Islet precursor cell (in vitro differentiated cells): ENCODE measurements around the gene NCOA5.

Experiments used
- DNase-seq: peaks from one replicate; pipeline ENCODE4 v3.0.0-alpha.2; 2018

Gene NCOA5

DNA sequence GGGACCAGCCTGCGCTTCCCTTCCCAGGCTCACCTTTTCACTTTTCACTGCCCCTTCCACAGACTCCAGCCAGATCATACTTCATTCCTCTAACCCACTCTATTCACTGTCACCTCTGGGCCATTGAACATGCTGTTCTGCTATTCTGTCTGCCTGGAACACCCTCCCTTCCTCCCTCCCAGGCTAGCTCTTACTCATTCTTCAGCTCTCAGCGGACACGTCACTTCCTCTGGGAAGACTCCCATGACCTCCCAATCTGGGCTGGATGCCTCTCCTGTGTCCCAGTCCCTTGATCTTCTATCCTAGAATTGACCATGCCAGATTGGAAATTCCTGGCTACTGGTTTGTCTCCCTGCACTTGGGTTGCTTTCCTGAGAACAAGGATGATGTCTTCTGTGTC, 55.7 kb downstream of the NCOA5 start:
- no peak for DNase-seq

DNA sequence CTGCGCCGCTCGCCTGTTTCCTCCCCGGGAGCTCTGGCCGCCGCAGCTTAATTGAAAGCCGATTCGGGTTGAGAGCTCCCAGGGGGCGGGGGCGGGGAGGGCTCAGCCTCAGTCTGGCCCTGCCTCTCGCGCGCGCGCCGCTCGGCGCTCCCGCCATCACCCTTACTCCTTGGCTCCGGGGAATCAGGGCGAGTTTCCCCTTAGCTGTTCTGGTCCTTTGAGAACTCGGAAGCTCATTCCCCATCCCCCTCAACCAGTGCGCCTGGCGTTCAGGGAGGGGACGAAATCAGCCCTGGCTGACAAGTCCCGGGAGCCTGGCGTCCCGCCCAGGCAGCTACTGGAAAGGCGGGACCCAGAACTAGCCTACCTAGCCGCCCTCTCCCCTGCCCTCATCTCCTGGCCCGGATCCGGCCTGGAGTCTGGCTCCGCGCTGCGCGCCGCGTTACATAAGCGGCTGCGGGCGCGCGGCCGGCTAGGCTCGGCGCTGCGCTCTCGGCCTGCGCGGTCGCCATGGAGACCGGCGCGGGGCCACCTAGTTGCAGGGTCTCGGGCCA, 58.0 kb downstream of the NCOA5 start:
- DNase-seq, result no peak

DNA sequence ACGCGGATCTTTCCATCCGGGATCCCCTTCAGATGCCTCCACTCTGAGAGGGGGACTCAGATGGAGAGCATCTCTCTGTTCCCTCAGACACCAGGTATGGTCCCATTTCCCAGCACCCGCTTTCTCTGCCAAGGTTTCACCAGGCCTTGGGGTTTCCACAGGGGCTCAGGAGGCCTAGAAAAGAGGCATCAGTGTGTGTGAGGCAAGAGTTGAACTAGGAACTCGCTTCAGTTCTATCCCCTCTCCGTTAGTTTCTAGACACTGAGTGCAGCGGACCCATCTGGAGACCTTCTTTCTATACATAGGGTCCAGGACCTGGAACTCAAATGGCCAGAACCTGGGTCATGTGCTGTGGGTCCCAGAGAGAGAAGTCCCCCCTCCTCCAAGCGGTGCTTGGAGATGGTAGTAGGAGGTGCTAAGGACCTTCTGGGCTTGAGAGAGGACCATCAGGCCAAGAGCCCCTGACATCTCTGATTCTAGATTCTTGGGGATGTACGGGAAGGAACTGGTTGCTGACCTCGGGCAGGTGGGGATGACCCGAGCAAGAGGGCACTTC, 58.7 kb downstream of the NCOA5 start:
- no peak for DNase-seq

DNA sequence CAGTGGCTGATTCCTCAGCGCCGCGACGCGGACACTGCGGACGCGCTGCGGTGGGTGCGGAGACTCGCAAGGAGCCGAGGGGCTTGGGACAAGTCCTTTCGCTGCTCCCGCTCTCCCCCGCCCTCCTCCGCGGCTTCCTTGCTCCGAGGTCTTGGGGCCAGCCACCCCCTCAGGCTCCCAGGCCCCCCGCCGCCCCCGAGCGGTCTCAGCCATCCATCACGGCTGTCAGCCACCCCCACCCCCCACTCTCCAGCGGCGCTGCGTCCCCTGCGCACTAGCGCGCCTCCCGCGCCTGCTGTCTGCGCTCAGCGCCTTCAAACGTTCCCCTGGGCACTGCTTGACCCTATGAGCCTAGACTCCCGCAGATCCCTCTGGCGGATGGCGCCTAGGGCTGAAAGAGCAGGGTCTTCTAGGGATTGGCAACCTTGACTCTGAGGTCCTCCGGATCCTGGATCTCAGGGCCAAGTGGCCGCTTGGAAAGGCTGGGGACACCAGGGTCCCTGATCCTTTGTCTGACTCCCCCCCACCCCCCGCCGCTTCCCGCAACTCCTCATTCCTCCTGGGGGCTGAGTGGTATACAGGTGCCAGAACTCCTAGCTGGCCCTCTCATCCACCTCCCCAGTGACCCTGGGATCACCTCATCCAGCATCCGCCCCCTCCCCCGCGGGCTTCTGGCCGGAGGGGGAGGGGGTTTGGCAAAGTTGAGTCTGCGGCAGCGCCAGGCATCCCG, 59.3 kb downstream of the NCOA5 start:
- DNase-seq, result no peak

DNA sequence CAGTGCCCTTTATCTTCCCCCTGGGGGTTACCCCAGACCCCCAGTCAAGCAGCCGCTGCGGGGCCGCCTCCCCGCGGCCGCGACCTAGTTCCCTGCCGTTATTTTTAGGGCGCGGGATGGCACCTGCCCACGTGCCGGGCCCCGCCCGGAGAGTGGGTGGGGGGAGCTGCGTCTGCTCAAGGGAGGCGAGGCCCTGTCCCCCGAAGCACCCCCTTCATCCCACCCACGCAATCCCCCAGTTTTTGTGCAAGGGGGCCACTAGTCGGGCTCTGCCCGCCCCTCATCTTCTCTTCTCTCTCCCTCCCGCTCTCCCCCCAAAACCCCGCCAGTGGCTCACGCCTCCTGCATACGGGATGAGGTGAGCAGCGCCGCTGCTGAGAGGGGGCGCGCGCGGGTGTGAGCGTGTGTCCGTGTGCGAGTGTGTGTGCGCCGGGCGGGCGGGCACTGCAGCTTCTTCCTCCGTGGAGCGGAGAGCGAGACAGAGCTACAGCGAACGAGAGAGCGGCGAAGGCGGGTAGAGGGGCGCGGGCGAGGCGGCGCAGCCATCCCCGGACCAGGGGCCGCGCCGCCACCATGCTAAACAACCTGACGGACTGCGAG, 60.9 kb downstream of the NCOA5 start, which contains the start of gene SLC12A5:
Gene SLC12A5, plus strand, starts transcription at position 444 of the 600 bp plus-strand sequence. Its CDS starts 130 bp downstream, at position 574.
- DNase-seq, result no peak

DNA sequence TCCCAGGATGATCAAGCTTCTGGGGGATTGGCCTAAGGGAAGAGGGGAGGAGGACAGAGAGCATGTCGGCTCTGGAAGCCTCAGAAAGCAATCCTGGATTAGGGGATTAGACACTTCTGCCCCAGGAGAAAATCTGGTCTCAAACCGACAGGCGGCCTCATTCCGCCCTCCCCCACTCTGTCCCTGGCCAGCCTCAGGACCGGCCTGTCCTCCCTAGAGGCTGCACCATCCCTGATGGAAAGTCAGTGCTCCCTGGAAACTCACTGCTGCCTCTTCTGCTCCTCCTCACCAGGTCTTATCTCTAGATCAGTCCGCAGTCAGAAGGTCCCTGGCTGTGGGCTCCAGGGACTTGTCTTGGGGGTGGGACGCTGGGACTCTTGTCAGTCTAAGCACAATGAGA, 61.7 kb downstream of the NCOA5 start:
- no peak for DNase-seq

DNA sequence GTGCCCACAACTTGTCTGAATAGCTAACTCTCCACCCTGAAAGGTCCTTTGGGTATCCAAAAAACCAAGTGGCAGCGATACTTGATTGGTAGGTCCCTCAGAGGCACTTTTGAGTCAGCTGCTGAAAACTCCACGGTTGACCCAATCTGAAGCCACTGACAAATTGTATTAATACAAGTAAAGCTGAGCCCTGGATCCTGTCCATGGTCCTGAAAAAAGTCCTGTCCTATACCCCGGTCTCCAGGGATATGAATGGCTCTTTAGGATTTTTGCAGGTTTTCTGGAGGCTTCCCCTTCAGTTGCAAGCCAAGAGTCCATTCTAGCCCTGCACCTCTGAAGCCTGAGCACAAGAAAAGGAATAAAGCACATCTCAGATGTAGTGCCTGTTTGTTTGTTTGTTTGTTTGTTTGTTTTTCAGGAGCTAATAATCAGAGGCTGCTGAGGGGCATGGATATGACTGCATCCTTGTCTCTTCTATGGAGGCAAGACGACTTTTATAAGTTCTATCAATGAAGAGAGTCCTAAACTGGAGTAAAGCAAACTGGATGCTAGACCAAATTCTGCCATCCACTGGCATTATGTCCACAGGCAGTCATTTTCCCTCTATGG, 62.4 kb downstream of the NCOA5 start:
- no peak for DNase-seq

DNA sequence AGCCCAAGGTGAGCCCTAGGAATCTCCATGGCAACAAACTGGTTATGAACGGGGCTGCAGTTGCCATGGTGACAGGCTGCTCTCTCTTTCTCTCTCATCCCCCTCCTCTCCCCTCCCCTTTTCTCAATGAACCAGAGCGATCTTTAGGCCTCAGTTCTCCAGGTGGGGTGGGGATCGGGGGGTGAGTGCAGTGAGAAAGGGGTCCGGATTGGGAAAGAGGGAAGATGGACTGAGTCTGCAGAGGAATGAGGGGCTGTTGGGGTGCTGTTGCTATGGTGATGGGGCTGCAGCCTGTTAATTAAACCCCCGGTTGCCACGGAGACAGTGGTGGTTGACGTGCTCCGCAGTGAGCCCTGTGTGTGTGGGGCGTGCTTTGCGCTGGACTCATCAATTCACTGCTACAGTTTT, 64.4 kb downstream of the NCOA5 start:
- DNase-seq, result no peak

DNA sequence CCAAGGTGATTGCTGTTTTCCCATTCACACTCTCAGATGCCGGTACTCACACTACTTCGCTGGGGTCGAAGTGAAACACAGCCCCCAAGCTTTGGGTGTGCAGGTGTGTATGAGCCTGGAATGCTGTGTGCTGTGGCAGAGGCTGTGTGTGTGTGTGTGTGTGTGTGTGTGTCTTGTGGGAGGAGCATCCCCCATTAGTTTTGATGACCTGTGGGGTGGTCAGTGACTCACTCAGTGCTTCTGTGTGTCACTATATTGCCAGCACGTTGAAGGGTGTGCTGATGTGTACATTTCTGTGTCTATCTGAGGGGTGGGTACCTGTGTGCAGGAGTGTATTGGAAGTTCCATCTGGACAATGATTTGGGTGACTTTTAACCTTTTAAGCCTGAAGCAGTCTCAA, 65.8 kb downstream of the NCOA5 start:
- no peak for DNase-seq

DNA sequence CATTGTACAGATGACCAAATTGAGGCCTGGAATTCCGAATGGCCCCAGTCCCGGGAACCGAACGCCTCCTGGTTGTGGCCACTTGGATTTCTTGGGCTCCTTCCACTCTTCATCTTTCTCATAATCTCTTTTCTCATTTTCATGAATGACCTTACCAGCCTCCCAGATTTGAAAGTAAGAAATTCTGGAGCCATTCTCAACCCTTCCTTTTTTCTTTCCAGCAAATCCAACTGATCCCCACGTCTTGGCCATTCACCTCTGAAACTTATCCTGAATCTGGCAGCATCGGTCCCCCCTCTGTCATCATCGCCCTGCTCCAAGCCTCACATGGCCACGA, 66.6 kb downstream of the NCOA5 start:
- DNase-seq, result no peak

DNA sequence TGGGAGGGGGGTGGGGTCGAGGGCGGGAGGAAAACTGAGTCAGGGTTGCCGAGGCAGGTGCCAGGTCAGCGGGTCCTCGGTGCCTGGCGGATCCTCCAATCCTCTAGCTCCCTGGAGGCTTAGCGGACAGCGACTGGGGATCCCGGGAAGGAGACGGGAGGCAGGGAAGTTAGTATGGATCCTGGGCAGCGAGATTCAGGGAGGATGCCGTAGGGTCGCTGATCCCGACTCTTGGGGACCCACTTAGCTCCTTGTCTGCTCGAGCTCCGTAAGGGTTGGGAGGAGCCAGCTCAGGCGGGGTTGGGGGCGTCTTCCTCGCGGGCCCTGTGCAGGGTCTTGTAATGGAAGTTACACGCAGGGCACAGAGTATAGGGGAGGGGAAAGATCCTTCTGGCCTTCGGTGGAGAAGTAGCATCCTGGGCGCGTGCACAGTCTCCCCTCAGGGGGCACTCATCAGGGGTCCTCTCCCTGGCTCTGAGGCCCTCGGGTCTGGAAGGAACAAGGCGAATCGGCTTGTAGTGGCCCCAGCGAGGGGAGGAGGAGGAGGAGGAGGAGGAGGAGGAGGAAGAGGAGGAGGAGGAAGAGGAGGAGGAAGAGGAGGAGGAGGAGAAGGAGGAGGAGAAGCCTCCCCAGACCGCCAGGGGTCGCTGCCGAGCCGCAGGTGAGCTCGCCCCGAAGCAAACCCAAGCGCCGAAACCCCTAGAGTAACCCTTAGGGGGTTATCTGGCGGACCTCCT, 67.2 kb downstream of the NCOA5 start:
- DNase-seq, result peak; percentile 72

DNA sequence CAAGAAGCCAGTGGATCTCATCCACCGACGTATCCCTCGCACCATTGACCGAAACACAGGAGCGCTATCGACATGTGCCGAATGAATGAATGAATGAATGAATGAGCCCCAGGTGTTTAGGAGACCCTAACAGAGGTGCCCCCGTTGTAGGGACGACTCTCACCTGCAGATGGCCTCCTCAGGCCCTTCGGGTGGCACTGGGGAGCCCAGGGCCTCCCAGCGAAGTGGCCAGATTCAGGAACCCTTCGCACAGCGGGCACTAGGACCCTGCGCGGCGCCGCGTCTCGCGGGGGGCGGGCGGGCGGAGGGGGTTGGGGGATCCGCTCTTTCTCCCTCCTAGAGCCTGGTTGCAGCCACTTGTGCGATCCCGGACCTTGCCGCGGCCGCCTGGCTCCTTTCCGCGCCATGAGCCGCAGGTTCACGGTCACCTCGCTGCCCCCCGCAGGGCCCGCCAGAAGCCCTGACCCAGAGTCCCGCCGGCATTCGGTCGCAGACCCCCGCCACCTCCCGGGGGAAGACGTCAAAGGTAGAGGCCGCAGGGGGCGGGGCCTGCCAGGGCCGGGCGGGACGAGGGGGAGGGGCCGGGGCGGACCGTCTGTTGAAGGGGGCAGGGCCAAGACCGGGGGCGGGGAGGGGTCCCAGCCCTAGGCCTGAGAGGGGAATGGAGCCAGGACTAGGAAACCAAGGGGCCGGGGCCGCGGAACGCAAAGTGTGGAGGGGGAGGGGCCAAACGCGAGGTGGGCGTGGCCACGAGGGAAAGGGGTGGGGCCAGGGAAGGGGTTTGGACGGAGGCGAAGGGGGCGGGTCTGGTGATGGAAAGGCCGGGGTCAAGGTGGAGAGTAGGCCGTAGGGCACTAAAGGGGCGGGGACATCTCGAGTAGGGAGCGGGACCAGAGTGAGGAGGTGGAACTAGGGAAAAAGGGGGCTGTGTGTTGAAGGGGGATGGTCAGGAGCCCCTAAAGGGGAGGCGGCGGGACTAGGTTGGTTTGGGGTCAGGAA, 68.1 kb downstream of the NCOA5 start:
- DNase-seq, result peak; percentile 99

DNA sequence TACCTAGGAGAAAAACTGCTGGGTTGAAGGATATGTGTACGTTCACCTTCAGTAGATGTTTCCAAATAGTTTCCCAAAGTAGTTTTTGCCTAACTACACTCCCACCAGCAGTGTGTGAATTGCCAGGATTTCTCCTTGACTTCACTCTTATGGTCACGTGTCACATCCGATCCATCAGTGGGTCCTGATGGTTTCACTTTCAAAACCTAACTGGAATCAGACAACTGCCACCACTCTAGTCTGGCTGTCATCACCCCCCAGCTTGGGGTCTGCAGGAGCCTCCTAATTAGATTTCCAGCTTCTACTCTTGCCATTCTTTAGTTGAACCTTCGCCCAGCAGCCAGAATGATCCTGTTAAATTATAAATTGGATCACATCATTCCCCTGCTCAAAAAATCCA, 69.2 kb downstream of the NCOA5 start:
- DNase-seq, result no peak

DNA sequence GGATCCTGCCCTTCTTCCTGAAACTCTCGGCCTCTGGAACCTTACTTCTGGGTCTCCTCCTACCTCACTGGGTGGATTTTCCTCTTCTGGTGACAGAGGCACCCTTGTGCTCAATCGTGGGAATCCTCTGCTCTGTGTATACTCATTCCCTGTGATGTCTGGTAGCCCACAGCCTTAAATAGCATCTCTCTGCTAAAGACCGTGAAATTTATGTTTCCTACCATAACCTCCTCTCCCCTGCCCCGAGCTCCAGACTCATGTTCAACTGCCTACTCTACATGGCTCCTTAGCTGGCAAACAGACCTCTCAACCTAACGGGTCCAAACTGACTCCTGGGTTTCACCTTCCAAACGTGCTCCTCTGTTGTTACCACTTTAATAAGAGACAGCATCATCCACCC, 71.2 kb downstream of the NCOA5 start:
- no peak for DNase-seq

DNA sequence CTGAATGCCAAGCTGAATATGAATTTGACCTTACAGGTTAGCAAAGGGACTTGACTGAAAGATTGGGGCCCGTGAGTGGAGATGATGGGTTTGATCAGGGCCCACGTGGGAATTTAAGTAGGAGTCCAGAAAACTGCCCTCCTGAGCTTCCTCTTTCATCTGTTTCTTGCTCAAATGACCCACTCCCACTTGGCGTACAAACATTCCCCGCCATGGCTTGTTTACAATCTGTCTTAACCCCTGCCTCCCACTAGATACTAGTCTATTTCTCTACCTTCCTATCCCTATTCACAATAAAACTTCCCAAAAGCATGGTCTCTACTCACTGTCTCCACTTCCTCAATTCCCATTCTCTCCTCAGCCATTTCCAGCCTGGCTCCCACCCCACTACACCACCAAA, 71.7 kb downstream of the NCOA5 start:
- no peak for DNase-seq

DNA sequence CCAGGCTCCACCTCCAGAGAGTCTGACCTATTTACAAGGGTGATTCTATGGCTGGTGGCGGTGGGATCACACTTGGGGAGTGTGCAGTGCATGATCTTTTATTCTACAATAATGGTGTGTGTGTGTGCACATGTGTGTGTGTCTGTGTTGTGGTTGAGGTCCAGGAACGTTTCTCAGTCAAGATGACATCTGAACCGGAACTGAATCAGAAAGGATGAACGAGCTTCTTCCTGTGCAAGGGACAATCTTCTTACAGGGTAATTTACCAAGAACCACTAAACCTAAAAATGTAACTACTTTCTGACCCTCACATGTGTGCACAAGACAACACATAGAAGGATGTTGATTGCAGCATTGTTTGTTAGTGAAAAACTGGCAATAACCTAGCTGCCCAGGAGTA, 72.5 kb downstream of the NCOA5 start:
- DNase-seq, result no peak

DNA sequence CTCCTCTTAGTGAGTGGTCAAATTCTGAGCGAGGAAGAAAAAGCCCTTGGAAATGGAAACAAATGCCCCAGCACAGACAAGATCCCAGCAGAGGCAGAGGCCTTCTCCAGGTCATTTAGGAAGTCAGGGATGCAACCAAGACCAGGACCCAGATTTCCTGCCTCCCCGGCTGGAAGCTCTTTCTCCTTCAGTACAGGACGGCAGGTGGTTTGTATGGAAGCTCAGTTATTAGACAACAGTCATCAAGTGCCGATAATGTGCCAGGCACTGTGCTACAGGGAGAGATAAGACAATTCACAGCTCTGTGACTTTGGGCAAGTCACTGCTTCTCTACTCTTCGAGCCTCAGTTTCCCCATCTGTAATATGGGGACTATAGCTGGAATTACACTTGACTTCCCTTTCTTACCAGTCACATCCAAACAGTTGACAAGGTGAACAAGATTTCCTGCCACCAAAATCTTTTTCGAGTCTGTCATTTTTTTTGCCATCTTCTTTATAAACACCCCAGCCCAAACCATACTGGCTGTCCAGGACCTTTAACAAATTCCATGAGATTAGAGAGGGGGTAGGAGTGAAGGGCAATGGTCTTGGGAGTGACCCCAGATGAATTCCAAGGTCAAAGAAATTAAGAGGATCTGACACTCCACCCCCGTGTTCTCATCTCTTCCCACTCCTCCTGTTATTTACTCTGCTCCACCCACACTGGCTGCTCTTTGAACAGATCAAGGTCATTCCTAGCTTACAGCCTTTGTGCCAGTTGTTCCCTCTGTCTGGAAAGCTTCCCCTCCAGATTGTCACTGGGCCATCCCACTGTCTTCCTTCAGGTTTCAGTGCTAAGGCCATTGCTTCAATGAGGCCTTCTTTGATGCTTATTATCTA, 75.0 kb downstream of the NCOA5 start:
- DNase-seq, result no peak

DNA sequence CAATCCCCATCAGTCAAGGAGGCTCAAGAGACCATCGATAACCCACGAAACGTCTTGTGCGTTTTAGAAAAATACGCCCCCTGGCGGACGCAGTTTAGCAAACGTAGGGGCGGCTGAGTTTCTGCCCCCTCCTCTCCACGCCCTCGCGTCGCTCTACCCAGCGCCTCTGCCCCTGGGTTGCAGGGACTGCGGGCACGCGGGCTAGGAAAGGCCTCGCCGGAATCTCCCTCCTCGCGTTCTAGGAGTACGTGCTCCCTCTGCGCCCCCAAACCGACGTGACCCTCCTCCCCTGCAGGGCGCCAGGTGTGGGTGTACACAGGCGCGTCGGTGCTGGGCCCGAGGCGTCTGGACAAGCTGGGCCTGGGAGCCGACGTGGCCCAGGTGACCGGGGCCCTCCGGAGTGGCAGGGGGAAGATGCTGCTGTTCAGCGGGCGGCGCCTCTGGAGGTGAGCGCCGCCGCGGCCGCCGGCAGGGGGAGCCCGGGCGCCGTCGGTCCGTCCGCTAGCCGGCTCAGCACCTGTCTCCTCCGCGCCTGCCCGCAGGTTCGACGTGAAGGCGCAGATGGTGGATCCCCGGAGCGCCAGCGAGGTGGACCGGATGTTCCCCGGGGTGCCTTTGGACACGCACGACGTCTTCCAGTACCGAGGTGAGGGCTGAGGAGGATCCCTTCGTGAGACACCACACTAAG, 75.8 kb downstream of the NCOA5 start:
- peak; percentile 90 for DNase-seq

DNA sequence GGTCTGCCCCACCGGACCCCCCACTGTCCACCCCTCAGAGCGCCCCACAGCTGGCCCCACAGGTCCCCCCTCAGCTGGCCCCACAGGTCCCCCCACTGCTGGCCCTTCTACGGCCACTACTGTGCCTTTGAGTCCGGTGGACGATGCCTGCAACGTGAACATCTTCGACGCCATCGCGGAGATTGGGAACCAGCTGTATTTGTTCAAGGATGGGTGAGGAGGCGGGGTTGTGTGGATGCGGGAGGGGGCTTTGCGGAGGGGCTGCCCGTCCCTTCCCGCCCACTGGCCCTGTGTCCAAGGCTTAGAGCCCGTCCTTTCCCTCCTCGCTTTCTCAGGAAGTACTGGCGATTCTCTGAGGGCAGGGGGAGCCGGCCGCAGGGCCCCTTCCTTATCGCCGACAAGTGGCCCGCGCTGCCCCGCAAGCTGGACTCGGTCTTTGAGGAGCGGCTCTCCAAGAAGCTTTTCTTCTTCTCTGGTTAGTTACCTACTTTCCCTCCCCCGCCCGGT, 76.4 kb downstream of the NCOA5 start:
- no peak for DNase-seq

DNA sequence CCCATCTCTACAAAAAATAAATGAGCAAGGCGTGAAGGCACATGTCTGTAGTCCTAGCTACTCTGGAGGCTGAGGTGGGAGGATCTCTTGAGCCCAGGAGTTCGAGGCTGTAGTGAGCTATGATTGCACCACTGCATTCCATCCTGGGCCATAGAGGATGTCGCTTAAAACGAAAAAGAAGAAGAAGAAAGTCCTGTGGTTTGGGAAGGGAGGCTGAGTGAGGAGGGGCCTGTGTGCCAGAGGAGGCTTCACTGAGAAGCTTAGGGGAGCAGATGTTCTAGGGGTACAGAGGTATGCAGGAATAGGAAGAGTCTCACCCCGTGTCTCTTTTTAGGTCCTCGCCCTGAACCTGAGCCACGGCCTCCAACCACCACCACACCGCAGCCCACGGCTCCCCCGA, 76.8 kb downstream of the NCOA5 start:
- no peak for DNase-seq
